Activated naive CD4-positive, alpha-beta T cell treated with anti-CD3 and anti-CD28 coated beads, Interleukin-2, amount 50 U/mL, for 24 hours (primary cell): ENCODE measurements around the gene RALGPS2.

ENCODE experiments used
- H3K27ac Mint-ChIP-seq: one replicate; pipeline ENCODE4 v1.8.0; 2021; ENCODE audit warnings: mild to moderate bottlenecking, mixed read lengths
- H3K27me3 Mint-ChIP-seq: one replicate; pipeline ENCODE4 v1.8.0; 2021; ENCODE audit warnings: mixed read lengths
- H3K36me3 Mint-ChIP-seq: one replicate; pipeline ENCODE4 v1.8.0; 2021; ENCODE audit warnings: mixed read lengths
- H3K4me1 Mint-ChIP-seq: one replicate; pipeline ENCODE4 v1.8.0; 2021; ENCODE audit warnings: mixed read lengths
- H3K4me3 Mint-ChIP-seq: one replicate; pipeline ENCODE4 v1.8.0; 2021; ENCODE audit warnings: mild to moderate bottlenecking, mixed read lengths
- H3K9me3 Mint-ChIP-seq: one replicate; pipeline ENCODE4 v1.8.0; 2021; ENCODE audit warnings: mixed read lengths

The RALGPS2 gene

GRCh38 chr1:178928976-178929375 is 203.9 kb downstream of the RALGPS2 start:
- Mint-ChIP-seq H3K36me3 (peaks cover 1% of the 10 kb centered on the region), H3K27ac (no peak overlapping the region), H3K27me3 (no peaks in the 10 kb centered on the region), H3K4me1 (no peaks in the 10 kb centered on the region), H3K4me3 (no peak overlapping the region), H3K9me3 (peaks cover 5% of the 10 kb centered on the region)

- no peaks in the 10 kb centered on the region for H3K4me1 Mint-ChIP-seq
- H3K9me3 Mint-ChIP-seq: no peaks in the 10 kb centered on the region
- no peaks in the 10 kb centered on the region for H3K36me3 Mint-ChIP-seq
- no peak overlapping the region for H3K4me3 Mint-ChIP-seq
- H3K27me3 Mint-ChIP-seq: no peaks in the 10 kb centered on the region
- H3K27ac Mint-ChIP-seq: no peak overlapping the region
Observed at GRCh38 chr1:178931858-178932551, 207.0 kb downstream of the RALGPS2 start.

- Mint-ChIP-seq H3K27ac (no peak overlapping the region), H3K4me1 (no peaks in the 10 kb centered on the region), H3K27me3 (no peaks in the 10 kb centered on the region), H3K4me3 (no peak overlapping the region), H3K36me3 (no peaks in the 10 kb centered on the region), H3K9me3 (no peaks in the 10 kb centered on the region)
Observed at GRCh38 chr1:178932552-178932906, 207.5 kb downstream of the RALGPS2 start.

- no peaks in the 10 kb centered on the region for H3K9me3 Mint-ChIP-seq
- no peaks in the 10 kb centered on the region for H3K36me3 Mint-ChIP-seq
- H3K27ac Mint-ChIP-seq: peak overlapping the region; percentile 10
- H3K4me1 Mint-ChIP-seq: no peaks in the 10 kb centered on the region
- H3K27me3 Mint-ChIP-seq: no peaks in the 10 kb centered on the region
- no peak overlapping the region for H3K4me3 Mint-ChIP-seq
Observed at GRCh38 chr1:178933105-178933561, 208.1 kb downstream of the RALGPS2 start.

GRCh38 chr1:178933709-178934490 is 208.9 kb downstream of the RALGPS2 start:
- H3K4me3 Mint-ChIP-seq: no peak overlapping the region
- H3K9me3 Mint-ChIP-seq: no peaks in the 10 kb centered on the region
- no peaks in the 10 kb centered on the region for H3K4me1 Mint-ChIP-seq
- no peaks in the 10 kb centered on the region for H3K36me3 Mint-ChIP-seq
- no peak overlapping the region for H3K27ac Mint-ChIP-seq
- H3K27me3 Mint-ChIP-seq: no peaks in the 10 kb centered on the region

GRCh38 chr1:178934546-178934945 is 209.5 kb downstream of the RALGPS2 start:
- Mint-ChIP-seq H3K9me3 (no peaks in the 10 kb centered on the region), H3K4me1 (no peaks in the 10 kb centered on the region), H3K36me3 (no peaks in the 10 kb centered on the region), H3K27ac (no peak overlapping the region), H3K27me3 (no peaks in the 10 kb centered on the region), H3K4me3 (no peak overlapping the region)

- Mint-ChIP-seq H3K36me3 (no peaks in the 10 kb centered on the region), H3K4me3 (no peak overlapping the region), H3K27me3 (no peaks in the 10 kb centered on the region), H3K27ac (no peak overlapping the region), H3K9me3 (no peaks in the 10 kb centered on the region), H3K4me1 (no peaks in the 10 kb centered on the region)
Observed at GRCh38 chr1:178935610-178936009, 210.6 kb downstream of the RALGPS2 start.

- Mint-ChIP-seq H3K27me3 (no peaks in the 10 kb centered on the region), H3K27ac (no peak overlapping the region), H3K36me3 (no peaks in the 10 kb centered on the region), H3K4me3 (no peak overlapping the region), H3K9me3 (no peaks in the 10 kb centered on the region), H3K4me1 (no peaks in the 10 kb centered on the region)
Observed at GRCh38 chr1:178937695-178938094, 212.7 kb downstream of the RALGPS2 start.

- H3K27me3 Mint-ChIP-seq: no peaks in the 10 kb centered on the region
- H3K4me1 Mint-ChIP-seq: no peaks in the 10 kb centered on the region
- H3K27ac Mint-ChIP-seq: no peak overlapping the region
- H3K4me3 Mint-ChIP-seq: no peak overlapping the region
- H3K36me3 Mint-ChIP-seq: no peaks in the 10 kb centered on the region
- H3K9me3 Mint-ChIP-seq: no peaks in the 10 kb centered on the region
Observed at GRCh38 chr1:178938101-178938958, 213.3 kb downstream of the RALGPS2 start.

GRCh38 chr1:178938959-178939317 is 213.9 kb downstream of the RALGPS2 start:
- H3K9me3 Mint-ChIP-seq: no peaks in the 10 kb centered on the region
- H3K4me1 Mint-ChIP-seq: no peaks in the 10 kb centered on the region
- H3K27me3 Mint-ChIP-seq: no peaks in the 10 kb centered on the region
- no peak overlapping the region for H3K27ac Mint-ChIP-seq
- H3K36me3 Mint-ChIP-seq: no peaks in the 10 kb centered on the region
- no peak overlapping the region for H3K4me3 Mint-ChIP-seq

GRCh38 chr1:178939338-178940067 is 214.5 kb downstream of the RALGPS2 start:
- H3K4me1 Mint-ChIP-seq: no peaks in the 10 kb centered on the region
- H3K27me3 Mint-ChIP-seq: no peaks in the 10 kb centered on the region
- no peak overlapping the region for H3K27ac Mint-ChIP-seq
- H3K4me3 Mint-ChIP-seq: no peak overlapping the region
- no peaks in the 10 kb centered on the region for H3K36me3 Mint-ChIP-seq
- H3K9me3 Mint-ChIP-seq: no peaks in the 10 kb centered on the region

- Mint-ChIP-seq H3K27ac (no peak overlapping the region), H3K27me3 (no peaks in the 10 kb centered on the region), H3K4me3 (no peak overlapping the region), H3K36me3 (no peaks in the 10 kb centered on the region), H3K9me3 (no peaks in the 10 kb centered on the region), H3K4me1 (no peaks in the 10 kb centered on the region)
Observed at GRCh38 chr1:178940068-178940765, 215.2 kb downstream of the RALGPS2 start.

GRCh38 chr1:178941261-178941689 is 216.2 kb downstream of the RALGPS2 start:
- Mint-ChIP-seq H3K9me3 (no peaks in the 10 kb centered on the region), H3K27ac (peak overlapping the region; percentile 86), H3K27me3 (no peaks in the 10 kb centered on the region), H3K4me3 (no peak overlapping the region), H3K36me3 (no peaks in the 10 kb centered on the region), H3K4me1 (no peaks in the 10 kb centered on the region)

- H3K9me3 Mint-ChIP-seq: no peaks in the 10 kb centered on the region
- no peaks in the 10 kb centered on the region for H3K4me1 Mint-ChIP-seq
- no peak overlapping the region for H3K27ac Mint-ChIP-seq
- H3K4me3 Mint-ChIP-seq: no peak overlapping the region
- no peaks in the 10 kb centered on the region for H3K27me3 Mint-ChIP-seq
- no peaks in the 10 kb centered on the region for H3K36me3 Mint-ChIP-seq
Observed at GRCh38 chr1:178941849-178942248, 216.8 kb downstream of the RALGPS2 start.
